ENCODE data around the gene CELF2. TPM values are rescaled to one million over a fixed set of nuclear protein-coding genes. Genes with fewer than 3 reads are reported as not detected.

The CELF2 gene
- total and polyA plus RNA-seq, 10 donors, result 13.5 to 180 (median 105) TPM

DNA sequence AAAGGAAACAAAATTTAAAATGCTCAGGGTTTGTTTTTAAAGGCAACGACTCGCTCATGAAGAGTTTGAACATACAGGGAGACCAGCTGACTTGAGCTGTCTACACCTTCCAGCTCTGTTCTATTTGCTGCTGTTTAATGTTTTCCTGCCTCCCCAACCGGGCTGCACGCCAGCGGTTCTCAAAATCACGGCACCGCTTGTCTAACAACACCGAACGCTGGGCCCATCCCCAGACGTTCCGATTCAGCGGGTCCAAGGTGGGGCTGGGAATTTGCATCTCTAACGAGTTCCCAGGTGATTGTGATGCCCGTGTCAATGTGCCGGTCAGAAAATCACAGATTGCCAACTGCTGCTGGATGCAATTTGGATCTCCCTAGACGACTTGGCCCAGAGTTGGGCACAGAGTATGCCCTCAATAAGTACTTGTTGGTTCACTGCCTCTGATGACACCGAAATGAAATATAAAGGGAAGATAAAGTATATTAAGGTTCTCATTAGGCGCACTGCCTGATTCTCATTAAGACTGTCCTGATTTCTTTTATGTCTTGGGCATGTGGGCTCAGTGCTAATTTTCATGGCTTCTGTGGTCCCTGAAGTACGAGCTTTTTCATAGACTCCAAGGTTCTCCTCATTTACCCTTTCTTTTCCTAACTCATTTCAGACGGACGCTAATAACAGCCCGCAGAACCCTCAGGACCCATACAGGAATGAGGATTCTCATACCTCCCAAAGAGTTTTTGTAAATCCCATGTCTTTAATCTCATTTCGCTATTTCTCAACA is 28.5 kb downstream of the CELF2 start:
- no peaks in the 10 kb centered on the region for H3K36me3 ChIP-seq
- H3K9me3 ChIP-seq, result no peaks in the 10 kb centered on the region
- H3K27me3 ChIP-seq (replicated peaks in 1 of 7), result no peaks in the 10 kb centered on the region
- H3K4me1 ChIP-seq, result no peaks in the 10 kb centered on the region
- H3K4me3 ChIP-seq, result no peak overlapping the region
- intact Hi-C loops (cut with DNase I; ENCODE audit: low total_unique reads), result no loop called here
- DNase-seq, result no peak
- TF ChIP-seq POLR2A (IDR thresholded peaks at IDR 0.05), result no peak
- no peak for TF ChIP-seq POLR2AphosphoS5 (IDR thresholded peaks at IDR 0.05)
- TF ChIP-seq, protein P1, sequence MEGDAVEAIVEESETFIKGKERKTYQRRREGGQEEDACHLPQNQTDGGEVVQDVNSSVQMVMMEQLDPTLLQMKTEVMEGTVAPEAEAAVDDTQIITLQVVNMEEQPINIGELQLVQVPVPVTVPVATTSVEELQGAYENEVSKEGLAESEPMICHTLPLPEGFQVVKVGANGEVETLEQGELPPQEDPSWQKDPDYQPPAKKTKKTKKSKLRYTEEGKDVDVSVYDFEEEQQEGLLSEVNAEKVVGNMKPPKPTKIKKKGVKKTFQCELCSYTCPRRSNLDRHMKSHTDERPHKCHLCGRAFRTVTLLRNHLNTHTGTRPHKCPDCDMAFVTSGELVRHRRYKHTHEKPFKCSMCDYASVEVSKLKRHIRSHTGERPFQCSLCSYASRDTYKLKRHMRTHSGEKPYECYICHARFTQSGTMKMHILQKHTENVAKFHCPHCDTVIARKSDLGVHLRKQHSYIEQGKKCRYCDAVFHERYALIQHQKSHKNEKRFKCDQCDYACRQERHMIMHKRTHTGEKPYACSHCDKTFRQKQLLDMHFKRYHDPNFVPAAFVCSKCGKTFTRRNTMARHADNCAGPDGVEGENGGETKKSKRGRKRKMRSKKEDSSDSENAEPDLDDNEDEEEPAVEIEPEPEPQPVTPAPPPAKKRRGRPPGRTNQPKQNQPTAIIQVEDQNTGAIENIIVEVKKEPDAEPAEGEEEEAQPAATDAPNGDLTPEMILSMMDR (IDR thresholded peaks at IDR 0.05 in 8 of 11, conservative IDR thresholded peaks at IDR 0.05 in 3 of 11), result no peak
- no peak overlapping the region for H3K27ac ChIP-seq
- 91 to 93% (median 93%) methylated on average over 23 of the region's 23 CpGs for WGBS, 5 donors

DNA sequence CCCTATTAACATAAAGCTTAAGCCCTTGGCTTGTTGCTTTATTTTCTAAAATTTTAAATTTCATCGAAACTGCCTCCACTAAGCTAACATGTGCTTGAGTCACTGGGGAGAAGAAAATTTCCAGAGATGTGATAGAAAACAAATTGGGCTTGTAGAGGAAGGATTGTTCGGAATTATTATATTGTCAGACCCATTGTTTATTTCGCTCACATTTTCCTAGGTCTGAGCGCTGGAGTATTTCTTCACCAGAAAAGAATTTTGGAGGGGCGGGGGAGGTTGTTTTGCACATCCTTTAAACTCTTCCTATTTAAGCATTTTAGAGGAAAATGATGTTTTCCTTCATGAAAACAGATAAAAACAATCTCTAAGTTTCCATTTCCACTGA is 29.1 kb downstream of the CELF2 start:
- DNase-seq, result no peak
- TF ChIP-seq POLR2AphosphoS5 (IDR thresholded peaks at IDR 0.05) (no peak), POLR2A (IDR thresholded peaks at IDR 0.05) (no peak)
- TF ChIP-seq, protein P1 (IDR thresholded peaks at IDR 0.05 in 8 of 11, conservative IDR thresholded peaks at IDR 0.05 in 3 of 11), result no peak
- Histone ChIP-seq H3K36me3 (no peaks in the 10 kb centered on the region), H3K4me1 (no peaks in the 10 kb centered on the region), H3K27ac (no peak overlapping the region), H3K9me3 (no peaks in the 10 kb centered on the region), H3K4me3 (no peak overlapping the region), H3K27me3 (replicated peaks in 1 of 7) (no peaks in the 10 kb centered on the region)
- intact Hi-C loops (cut with DNase I; ENCODE audit: low total_unique reads), result no loop called here
- WGBS, 5 donors, result 74 to 95% (median 94%) methylated on average over 5 of the region's 5 CpGs

DNA sequence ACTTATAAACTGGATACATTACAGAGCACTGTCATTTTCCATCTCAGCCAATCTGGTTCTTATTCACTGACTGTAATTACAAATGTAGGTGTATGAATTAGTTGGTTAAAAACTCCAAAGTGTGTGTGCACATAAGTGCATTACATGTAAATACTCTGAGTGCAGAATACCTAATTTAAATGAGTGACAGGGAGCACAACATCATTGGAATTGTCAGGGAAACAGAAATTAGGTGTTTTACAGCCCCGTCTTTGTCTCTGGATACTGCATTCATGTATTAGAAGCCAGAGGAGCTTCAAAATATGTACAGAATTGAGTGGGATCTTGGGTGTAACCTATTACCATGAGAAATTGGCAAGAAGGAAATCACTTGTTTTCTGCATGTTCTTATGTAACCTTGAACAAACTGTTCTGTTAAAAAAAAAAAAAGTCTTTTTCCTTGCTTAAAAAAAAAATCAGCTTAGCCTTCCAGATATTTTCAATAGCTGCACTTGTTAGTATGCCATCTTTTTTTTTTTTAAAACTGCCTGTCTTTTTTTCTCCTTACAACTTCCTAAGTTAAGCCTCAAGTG is 31.1 kb downstream of the CELF2 start:
- Histone ChIP-seq H3K4me1 (no peaks in the 10 kb centered on the region), H3K4me3 (no peak overlapping the region), H3K27ac (peak overlapping the region in 1 of 8 donors; percentile 9), H3K27me3 (replicated peaks in 1 of 7) (no peaks in the 10 kb centered on the region), H3K9me3 (no peaks in the 10 kb centered on the region), H3K36me3 (no peaks in the 10 kb centered on the region)
- intact Hi-C loops (cut with DNase I; ENCODE audit: low total_unique reads), result no loop called here
- no peak for DNase-seq
- TF ChIP-seq POLR2AphosphoS5 (IDR thresholded peaks at IDR 0.05) (no peak), POLR2A (IDR thresholded peaks at IDR 0.05) (no peak)
- TF ChIP-seq, protein P1 (IDR thresholded peaks at IDR 0.05 in 8 of 11, conservative IDR thresholded peaks at IDR 0.05 in 3 of 11), result no peak
- 3 to 77% (median 71%) methylated on average over 1 of the region's 1 CpG for WGBS, 5 donors

DNA sequence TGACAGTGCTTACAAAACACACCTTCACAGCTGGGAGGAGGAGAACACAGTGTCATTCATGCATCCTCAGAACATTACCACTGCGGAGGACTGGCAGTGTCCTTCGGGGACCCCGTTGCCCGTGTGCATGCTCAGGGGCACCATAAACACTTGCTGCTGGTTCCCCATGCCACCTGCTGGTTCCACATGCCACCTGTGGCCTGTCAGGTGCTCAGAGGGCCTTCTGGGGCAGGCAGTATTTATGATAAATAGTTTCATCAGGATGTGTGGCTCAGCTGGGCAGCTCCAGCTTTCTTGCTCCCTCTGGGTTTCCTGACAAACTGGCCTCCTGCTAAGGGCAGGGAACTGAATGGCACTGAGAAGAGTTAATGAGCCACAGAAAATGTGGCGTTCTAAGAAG is 32.1 kb downstream of the CELF2 start:
- no peak for DNase-seq
- TF ChIP-seq POLR2AphosphoS5 (IDR thresholded peaks at IDR 0.05), result no peak
- TF ChIP-seq POLR2A (IDR thresholded peaks at IDR 0.05), result no peak
- TF ChIP-seq, protein P1 (IDR thresholded peaks at IDR 0.05 in 8 of 11, conservative IDR thresholded peaks at IDR 0.05 in 3 of 11), result no peak
- Histone ChIP-seq H3K9me3 (no peaks in the 10 kb centered on the region), H3K27ac (no peak overlapping the region), H3K4me1 (no peaks in the 10 kb centered on the region), H3K4me3 (no peak overlapping the region), H3K36me3 (no peaks in the 10 kb centered on the region), H3K27me3 (replicated peaks in 1 of 7) (no peaks in the 10 kb centered on the region)
- intact Hi-C loops (cut with DNase I; ENCODE audit: low total_unique reads), result no loop called here
- WGBS, 5 donors, result 83 to 96% (median 87%) methylated on average over 5 of the region's 5 CpGs

Measured in spleen (tissue), 11 donors.